Esophagus squamous epithelium (tissue), 5 donors: ENCODE results near the gene CCT7. TPM values are rescaled to one million over a fixed set of nuclear protein-coding genes. Genes with fewer than 3 reads are reported as not detected.
A peak's percentile ranks its signal among the peaks of the same experiment; 100 is the strongest.

Experiments used
- DNase-seq: peaks from one replicate; lab custom pipeline; 2025; lab: John Stamatoyannopoulos, UW
- H3K27ac ChIP-seq, 4 donors: fragments of 200-600 bp; sonication (generic); one replicate each; pipeline ENCODE4 v1.5.1; 2016 to 2019; ENCODE audit warnings: mild to moderate bottlenecking in 1 of 4
- H3K27me3 ChIP-seq, 4 donors: fragments of 200-600 bp; sonication (generic); 1 replicate in 3 of 4; 2 replicates in 1 of 4; pipeline versions ENCODE4 v1.5.1 to v1.6.0; 2017 to 2021; ENCODE audit warnings: antibody characterized with exemption in 1 of 4
- H3K36me3 ChIP-seq, 3 donors: fragments of 200-600 bp; sonication (generic); one replicate each; pipeline ENCODE4 v1.5.1; 2016 to 2019
- H3K4me1 ChIP-seq, 3 donors: fragments of 200-600 bp; sonication (generic); one replicate each; pipeline ENCODE4 v1.5.1; 2017 to 2019
- H3K4me3 ChIP-seq, 4 donors: fragments of 200-600 bp; sonication (generic); 1 replicate in 3 of 4; 2 replicates in 1 of 4; pipeline ENCODE4 v1.5.1; 2016 to 2019; ENCODE audit warnings: mild to moderate bottlenecking in 2 of 4, moderate library complexity in 1 of 4
- H3K9me3 ChIP-seq, 3 donors: fragments of 200-600 bp; sonication (generic); one replicate each; pipeline ENCODE4 v1.5.1; 2016 to 2019
- POLR2A ChIP-seq, 4 donors: fragments of 450-650 bp; IDR thresholded peaks; one replicate each; pipeline ENCODE4 v1.6.1; 2017; ENCODE audit warnings: antibody characterized with exemption in 4 of 4, mild to moderate bottlenecking in 4 of 4, moderate library complexity in 3 of 4
- WGBS, 2 donors: methylation state at CpG; one replicate each; pipeline ENCODE4 v1.1.5; 2018; 5-methylcytosine and 5-hydroxymethylcytosine counted together
- intact Hi-C: fragments of 100-400 bp; cut with DNase I; formaldehyde crosslinking; loops from one replicate; pipeline ENCODE4 v1.15.0; 2022
- total RNA-seq, 4 donors: library from RNA; depleted of rRNA; stranded (reverse); fragments of >200 nt; gene quantifications; one replicate each; pipeline ENCODE4 v1.1.0, GENCODE V29; 2016
- TF ChIP-seq, protein P1 (sequence below), 6 experiments: fragments of 450-650 bp in 4 of 6; fragments of 200-600 bp in 2 of 6; sonication (generic) in 2 of 6; IDR thresholded peaks; one replicate each; pipeline ENCODE4 v1.5.1; 2016 to 2019; ENCODE audit warnings: antibody characterized with exemption in 6 of 6, mild to moderate bottlenecking in 4 of 6, moderate library complexity in 4 of 6
- donor health status: DM: yes; HTN: yes; CAD: no.

The CCT7 gene
- total RNA-seq, 4 donors from 2014 or later = 149 to 246 (median 217) TPM

DNA sequence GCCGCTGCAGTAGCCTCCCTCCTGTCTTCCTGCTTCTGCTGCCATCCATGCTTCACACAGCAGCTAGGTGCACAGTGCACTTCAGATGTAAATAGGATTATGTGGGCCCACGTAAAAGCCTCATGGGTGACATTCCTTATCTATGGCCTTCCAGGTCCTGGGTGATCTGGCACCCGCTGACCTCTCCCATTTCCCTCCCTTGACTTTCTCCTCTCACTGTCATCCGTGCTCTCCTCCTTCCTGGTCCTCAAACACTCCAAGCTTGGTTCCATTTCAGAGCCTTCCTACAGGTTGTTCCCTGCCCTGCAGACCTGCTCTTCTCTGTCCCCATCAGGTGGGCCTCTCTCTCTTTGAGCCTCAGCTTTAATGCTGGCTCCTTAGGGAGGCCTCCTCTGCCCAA, 24.1 kb upstream of the CCT7 start:
- WGBS, 2 donors = 72 to 84% methylated on average over 4 of the region's 4 CpGs

GRCh38 chr2:73210696-73211095, 23.4 kb upstream of the CCT7 start:
- H3K9me3 ChIP-seq = no peaks in the 10 kb centered on the region
- H3K36me3 ChIP-seq = no peaks in the 10 kb centered on the region
- H3K4me1 ChIP-seq = peaks cover 5 to 31% (median 24%) of the 10 kb centered on the region in 3 donors
- H3K27me3 ChIP-seq = peaks cover 0 to 17% (median 0%) of the 10 kb centered on the region in 4 donors
- no peak for TF ChIP-seq POLR2A (IDR thresholded peaks at IDR 0.05)
- TF ChIP-seq, protein P1, sequence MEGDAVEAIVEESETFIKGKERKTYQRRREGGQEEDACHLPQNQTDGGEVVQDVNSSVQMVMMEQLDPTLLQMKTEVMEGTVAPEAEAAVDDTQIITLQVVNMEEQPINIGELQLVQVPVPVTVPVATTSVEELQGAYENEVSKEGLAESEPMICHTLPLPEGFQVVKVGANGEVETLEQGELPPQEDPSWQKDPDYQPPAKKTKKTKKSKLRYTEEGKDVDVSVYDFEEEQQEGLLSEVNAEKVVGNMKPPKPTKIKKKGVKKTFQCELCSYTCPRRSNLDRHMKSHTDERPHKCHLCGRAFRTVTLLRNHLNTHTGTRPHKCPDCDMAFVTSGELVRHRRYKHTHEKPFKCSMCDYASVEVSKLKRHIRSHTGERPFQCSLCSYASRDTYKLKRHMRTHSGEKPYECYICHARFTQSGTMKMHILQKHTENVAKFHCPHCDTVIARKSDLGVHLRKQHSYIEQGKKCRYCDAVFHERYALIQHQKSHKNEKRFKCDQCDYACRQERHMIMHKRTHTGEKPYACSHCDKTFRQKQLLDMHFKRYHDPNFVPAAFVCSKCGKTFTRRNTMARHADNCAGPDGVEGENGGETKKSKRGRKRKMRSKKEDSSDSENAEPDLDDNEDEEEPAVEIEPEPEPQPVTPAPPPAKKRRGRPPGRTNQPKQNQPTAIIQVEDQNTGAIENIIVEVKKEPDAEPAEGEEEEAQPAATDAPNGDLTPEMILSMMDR (IDR thresholded peaks at IDR 0.05) = no peak
- intact Hi-C loops = no loop called here
- no peak for DNase-seq
- no peak overlapping the region for H3K27ac ChIP-seq
- WGBS, 2 donors = 71 to 100% methylated on average over 1 of the region's 6 CpGs
- no peak overlapping the region for H3K4me3 ChIP-seq

More for the DNA sequence above, 24.1 kb upstream of the CCT7 start:
- Histone ChIP-seq H3K4me3 (no peak overlapping the region), H3K36me3 (no peaks in the 10 kb centered on the region), H3K27ac (no peak overlapping the region), H3K9me3 (no peaks in the 10 kb centered on the region), H3K27me3 (peaks cover 0 to 24% (median 0%) of the 10 kb centered on the region in 4 donors), H3K4me1 (peaks cover 4 to 24% (median 18%) of the 10 kb centered on the region in 3 donors)
- no peak for TF ChIP-seq POLR2A (IDR thresholded peaks at IDR 0.05)
- TF ChIP-seq, protein P1 (IDR thresholded peaks at IDR 0.05) = no peak
- intact Hi-C loops = no loop called here
- no peak for DNase-seq

DNA sequence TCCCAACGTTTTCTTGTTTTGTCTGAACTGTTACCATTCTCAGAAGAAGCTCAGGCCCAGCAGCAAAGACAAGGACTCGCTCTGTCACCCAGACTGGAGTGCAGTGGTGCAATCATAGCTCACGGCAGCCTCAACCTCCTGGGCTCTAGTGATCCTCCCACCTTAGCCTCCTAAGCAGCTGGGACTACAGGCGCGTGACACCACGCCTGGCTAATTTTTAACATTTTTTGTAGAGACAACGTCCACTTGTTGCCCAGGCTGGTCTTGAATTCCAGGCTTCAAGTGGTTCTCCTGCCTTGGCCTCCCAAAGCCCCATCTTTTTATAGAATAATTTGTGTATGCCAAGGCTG, 22.0 kb upstream of the CCT7 start:
- peaks cover 0 to 4% (median 0%) of the 10 kb centered on the region in 4 donors for H3K27me3 ChIP-seq
- no peak overlapping the region for H3K4me3 ChIP-seq
- H3K36me3 ChIP-seq = no peaks in the 10 kb centered on the region
- no peaks in the 10 kb centered on the region for H3K9me3 ChIP-seq
- H3K27ac ChIP-seq = peak overlapping the region in 1 of 4 donors; percentile 17
- peaks cover 5 to 32% (median 24%) of the 10 kb centered on the region in 3 donors for H3K4me1 ChIP-seq
- DNase-seq = no peak
- intact Hi-C loops = no loop called here
- TF ChIP-seq POLR2A (IDR thresholded peaks at IDR 0.05) = no peak
- TF ChIP-seq, protein P1 (IDR thresholded peaks at IDR 0.05) = no peak
- 67 to 71% methylated on average over 7 of the region's 7 CpGs for WGBS, 2 donors

- 13 to 44% methylated on average over 9 to 14 of the region's 20 CpGs for WGBS, 2 donors
- no peaks in the 10 kb centered on the region for H3K9me3 ChIP-seq
- intact Hi-C loops = no loop called here
- no peaks in the 10 kb centered on the region for H3K36me3 ChIP-seq
- TF ChIP-seq, protein P1 (IDR thresholded peaks at IDR 0.05) = peak; percentile 84 to 93 (median 86)
- no peak for TF ChIP-seq POLR2A (IDR thresholded peaks at IDR 0.05)
- peak; percentile 9 for DNase-seq
- H3K4me3 ChIP-seq = no peak overlapping the region
- no peak overlapping the region for H3K27ac ChIP-seq
- peaks cover 5 to 32% (median 24%) of the 10 kb centered on the region in 3 donors for H3K4me1 ChIP-seq
- no peaks in the 10 kb centered on the region for H3K27me3 ChIP-seq
Measured at GRCh38 chr2:73212448-73213176, 21.5 kb upstream of the CCT7 start.
